Measurements from ENCODE around the gene TSSK6.

Gene TSSK6

DNA sequence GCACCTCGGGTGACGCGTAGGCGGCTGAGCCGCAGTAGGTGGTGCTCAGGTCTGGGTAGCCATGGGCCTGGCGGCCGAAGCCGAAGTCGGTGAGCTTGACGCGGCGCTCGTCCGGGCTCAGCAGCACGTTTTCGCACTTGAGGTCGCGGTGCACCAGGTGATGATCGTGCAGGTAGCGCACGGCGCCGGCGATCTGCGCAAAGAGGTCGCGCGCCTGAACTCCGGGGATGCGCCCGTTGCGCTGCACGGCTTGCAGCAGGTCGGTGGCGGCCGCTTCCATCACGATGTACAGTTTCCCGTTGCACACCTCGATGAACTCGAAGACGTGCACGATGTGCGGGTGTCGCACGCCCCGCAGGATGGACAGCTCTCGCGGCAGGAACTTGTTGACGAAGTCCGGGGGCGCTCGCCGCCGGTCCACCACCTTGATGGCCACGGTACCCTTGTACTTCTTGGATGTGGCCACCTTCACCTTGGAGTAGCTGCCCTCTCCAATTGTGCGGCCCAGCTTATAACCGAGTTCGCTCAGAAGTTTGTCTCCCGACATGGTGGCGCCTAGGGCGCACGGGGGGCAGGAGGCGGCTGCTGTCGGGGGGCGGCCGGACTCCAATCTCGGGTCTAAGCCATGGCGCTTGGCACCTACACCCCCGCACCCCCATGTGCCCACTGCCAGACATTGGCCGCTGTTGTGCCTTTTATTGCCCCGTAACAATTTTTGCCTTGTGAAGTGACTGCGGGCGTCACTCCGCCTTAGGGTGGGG lies at the start of gene TSSK6:
Gene TSSK6 (minus strand): TSS at position 668 of the 761 bp plus-strand sequence. CDS start 121 bp downstream, at position 547.
- no peak for DNase-seq

DNA sequence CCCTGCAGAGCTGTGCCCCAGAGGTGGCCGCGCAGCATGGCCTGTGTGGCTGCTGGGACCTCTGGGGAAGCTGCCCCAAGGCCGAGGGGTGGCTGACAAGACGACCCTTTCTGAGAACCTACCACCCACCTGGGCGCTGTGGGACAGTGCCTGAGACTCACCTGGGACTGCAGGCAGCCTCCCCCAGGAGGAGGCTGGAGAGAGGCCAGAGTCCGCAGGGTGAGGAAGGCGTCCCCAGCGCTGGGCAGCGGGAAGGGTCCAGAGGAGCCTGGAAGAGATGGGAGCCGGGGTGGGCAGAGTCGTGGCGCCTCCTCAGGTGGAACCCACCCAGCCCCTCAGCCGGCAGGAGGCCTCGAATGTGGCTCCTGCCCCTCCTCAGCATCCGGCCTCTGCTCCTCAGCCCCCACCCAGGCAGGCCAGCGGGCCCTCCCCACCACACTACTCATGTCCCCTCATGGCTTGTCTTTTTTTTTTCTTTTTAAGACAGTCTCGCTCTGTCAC lies 48.0 kb upstream of the TSSK6 start:
- no peak for DNase-seq

DNA sequence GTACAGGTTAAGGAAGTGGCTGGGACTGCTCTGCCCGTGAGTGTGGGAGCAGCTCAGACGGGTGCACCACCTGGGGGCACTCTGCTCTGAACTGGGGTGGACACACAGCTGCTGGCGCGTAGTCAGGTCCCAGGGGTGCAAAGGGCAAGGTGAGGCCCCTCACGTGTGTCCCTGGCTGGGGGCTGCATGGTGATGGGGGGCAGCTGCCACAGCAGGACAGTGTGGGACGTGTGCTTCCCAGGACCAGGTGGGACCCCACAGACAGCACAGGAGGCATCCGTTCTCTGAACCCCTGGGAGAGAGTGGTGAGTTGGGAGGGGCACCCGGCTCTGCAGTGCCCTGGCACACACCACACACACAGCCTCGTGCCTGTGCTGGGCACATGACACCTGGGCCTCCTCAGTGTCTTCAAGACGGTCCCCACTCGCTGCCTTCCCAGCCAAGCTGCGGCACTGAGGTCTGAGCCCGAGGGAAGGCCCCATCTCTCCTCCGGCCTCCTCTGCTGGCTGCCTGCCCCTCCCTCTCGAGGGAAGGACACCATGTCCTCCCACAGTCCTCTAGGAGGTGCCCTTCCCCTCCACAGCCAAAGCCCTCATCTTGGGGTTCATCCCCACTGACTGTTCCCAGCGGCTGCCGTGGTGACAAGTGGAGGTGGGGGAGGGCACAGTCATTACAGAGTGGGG lies 47.5 kb upstream of the TSSK6 start:
- DNase-seq, result no peak

DNA sequence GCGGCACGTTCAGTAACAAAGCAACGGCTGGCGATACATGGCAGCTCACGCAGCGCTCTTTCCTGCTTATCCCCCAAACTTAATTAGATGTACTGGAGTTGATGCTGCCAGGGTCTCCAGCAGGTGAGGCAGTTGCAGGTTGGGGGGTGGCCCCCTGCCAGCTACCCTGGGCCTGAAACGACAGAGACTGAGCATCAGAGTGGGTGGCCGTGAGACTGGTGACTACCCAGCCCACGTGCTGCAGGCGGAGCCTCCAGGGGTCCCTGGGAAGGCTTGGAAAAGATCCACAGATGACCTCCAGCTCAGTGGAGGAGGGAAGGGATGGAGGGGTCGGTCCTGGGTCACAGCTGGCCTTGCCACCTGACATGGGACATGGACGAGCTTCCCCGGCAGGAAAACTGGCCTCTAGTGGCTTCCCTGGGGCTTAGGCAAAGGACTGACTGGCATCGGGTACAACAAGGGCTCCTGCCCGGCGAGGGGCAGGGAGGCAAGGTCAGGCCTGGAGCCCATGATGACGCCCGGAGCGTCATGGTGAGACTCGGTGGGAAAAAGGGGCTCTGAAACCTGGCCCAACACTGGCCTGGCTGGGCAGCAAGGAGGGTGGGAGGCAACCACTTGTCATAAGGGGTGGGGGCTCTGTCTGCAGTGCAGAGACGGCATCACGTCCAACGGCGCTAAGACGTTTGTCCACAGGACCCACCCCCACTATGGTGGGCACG lies 46.8 kb upstream of the TSSK6 start:
- no peak for DNase-seq

DNA sequence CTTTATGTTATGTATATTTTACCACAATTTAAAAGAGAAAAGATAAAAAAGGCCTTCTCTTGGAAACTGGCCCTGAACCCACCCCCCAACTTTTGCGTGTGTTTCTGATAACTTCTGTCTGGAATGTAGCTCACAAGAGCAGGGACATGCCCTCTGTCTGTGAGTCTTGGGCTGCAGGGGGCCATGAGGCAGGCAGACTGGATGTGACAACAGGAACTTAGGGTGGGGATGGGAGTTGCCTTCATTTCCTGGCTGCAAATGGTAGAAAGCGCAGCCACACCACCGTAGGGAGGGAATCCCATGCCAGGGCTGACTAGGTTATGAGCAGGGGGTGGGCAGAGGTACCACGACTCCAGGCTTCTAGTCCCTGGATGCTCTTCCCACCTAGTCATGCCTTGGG lies 44.6 kb upstream of the TSSK6 start:
- no peak for DNase-seq

DNA sequence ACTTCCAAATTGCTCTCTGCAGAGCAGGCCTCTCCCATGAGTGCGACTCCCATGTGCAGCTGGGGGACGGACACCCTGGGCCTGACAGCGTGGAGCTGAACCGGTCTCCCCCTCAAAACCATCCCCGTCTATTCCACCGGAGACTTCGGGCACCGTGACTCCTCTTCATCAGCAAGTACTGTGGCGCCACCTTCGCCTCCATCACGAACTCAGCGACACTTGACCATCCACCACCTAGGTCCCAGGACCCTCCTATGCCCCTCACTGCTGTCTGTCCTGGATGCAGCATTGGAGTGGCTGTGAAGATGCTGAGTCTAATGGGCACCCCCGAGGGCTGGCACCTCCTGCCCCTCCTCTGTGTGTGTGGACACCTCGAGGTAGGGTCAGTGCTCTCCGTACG lies 43.3 kb upstream of the TSSK6 start:
- no peak for DNase-seq

DNA sequence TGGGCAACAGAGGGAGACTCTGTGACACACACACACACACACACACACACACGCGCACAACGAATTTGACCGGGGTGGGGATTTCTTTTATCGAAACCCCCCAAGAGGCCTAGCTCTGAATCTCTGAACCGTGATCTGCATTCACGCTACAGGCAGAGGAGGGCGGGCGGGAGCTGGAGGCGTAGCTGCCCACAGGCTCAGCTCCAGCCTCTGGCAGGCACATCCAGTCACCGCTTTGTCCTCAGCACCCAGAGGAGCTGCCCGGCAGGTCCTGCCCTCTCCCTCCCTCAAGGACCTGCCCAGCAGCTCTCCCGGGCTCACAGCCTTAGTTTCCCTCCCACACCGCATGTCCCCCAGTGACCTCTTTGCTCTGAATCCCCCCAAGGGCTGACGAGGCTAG lies 42.7 kb upstream of the TSSK6 start:
- no peak for DNase-seq

DNA sequence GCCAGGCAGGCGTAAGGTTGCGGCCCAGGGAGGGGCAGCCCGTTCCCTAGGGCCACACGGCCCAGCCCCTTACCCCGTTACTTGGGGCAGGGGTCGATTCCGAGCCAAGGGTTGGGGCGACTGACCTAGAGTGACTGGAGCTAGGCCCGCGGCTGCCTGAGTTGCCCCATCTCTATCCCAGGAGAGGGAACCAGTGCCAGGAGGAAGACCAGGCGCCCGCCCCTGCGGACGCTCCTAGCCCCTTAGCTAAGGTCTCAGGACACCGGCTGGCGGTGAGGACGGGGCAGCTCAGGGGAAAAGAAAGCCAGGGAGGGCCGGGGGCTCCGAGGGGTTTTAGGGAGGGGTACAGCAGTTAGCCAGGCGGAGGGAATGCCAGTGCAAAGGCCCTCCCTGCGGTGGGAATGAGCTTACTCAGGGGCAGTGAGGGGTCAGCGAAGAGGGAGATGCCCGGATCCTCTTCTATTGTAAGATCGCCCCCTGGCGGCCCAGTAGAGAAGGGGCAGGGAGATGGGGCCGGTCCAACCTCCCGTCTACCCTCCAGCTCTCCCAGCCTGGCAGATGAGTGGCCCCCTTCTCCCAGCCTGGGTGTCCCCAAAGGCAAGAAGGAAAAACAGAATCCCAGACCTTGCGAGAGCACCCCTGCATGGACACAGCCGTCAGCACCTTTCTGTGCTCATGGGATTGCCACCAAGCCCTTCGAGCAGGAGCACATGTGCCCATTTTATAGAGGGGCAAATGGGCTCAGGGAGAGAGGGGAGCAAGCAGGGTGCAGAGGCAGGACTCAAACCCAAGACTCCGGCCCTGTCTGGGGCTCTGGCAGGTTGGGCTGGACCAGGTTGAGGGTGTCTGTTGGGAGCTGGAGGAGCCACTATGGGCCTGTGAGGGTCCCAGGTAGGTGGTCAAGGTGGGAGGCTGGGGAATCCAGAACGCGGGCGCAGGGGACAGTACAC lies 39.0 kb upstream of the TSSK6 start:
- no peak for DNase-seq

DNA sequence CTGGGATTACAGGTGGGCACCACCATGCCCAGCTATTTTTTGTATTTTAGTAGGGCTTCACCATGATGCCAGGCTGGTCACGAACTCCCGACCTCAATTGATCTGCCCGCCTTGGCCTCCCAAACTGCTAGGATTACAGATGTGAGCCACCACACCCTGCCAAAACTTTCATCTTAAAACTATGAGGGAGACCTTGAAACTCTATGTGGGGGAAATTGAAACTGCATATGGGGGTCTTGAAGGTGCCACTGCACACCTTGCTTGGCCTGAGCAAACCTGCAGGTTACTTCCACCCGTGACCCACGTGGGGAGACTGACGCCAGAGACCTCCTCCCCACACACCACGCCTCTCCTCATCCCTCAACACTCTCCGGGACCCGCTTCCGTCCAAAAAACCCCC lies 38.3 kb upstream of the TSSK6 start:
- no peak for DNase-seq

DNA sequence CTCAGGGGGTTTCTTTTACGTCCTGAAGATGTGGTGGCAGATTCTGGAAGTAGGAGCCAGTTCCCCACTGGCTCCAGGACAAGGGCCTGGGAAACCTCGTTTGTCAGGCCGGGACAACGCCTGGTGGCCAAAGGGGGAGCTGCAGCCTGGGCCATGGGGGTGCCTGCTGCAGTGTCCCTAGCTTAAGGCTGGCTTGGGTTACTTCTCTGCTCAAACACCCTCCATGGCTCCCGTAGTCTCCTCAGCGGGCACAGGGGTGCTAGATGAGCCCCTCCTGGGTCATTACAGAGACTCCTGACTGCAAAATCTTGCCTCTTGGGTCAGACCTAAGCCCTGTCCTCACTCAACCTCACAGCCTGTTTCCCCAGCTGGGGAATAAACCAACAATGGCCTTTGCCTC lies 37.5 kb upstream of the TSSK6 start:
- no peak for DNase-seq

DNA sequence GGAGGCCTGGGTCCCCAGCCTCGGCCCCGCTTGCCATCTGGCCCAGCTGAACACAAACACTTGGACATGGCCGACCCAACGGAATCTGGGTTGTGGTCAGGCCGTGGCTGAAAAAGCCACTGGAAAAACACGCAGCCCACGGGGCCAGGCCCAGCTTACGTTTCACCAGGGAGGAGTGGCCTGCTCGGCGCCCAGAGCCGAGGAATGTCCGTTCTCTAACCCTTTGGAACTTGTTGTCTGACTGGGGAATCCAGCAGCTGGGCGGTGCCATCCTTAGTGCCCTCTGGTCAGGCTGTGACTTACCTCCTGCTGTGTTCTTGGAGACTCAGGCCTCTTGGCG lies 36.5 kb upstream of the TSSK6 start:
- no peak for DNase-seq

DNA sequence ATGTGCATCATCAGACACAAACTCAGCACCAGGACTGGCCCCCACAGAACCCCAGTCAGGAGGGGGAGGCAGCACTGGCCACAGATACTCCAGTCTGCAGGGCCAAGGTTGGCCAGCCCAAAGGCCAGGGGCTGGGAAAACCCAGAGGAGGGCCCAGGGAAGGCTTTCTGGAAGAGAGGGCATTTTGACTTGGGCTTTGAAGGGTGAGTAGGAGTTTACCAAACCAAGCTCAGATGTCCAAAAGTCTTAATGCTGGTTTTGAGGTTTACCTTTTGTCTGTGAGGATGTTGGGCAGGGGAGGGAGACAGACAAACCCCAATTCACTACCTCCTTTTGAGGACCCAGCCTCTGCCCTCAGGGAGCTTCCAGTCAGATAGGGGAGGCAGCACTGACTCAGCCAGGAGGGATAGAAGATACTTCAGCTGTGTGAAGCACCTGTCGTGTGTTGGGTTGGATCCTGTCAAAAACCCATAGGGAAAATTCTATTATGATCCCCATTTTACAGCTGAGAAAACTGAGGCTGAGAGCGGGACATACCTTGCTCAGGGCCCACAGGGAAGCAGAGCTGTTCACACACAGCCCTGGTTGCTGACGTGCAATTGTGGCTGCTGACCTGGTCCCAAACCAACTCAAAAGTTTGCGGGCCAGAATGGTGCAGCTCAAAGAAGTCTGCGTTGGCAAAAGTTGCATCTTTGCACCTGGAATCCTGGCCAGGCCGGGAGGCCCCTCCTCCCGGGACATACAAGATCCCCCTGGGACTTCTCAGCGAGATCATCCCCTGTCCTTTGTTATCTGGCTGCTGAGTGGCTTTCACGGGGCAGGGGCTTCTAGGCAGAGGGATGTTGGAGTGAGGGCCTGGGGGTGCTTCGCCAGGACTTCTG lies 35.9 kb upstream of the TSSK6 start:
- DNase-seq, result no peak

DNA sequence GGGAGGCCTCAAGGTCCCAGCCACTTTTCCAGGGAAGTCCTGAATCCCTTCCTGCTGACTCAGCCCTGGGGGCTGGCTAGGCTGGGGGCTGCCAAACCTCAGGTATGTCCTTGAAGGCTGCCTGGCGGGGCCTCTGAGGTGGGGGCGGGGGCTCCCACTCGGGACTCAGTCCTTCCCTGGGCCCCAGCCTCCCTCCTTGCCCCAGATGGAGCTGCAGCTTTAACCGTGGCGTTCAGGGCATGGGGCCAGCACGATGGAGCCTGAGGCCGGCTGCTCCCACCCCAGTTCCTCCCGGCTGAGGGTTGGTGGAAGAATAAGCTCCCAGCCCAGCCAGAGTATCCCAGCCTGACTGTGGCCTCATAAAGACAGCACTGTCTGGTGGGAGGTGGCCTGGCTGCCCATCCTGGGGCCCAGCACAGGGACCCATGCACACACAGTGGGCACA lies 35.2 kb upstream of the TSSK6 start:
- DNase-seq, result no peak

DNA sequence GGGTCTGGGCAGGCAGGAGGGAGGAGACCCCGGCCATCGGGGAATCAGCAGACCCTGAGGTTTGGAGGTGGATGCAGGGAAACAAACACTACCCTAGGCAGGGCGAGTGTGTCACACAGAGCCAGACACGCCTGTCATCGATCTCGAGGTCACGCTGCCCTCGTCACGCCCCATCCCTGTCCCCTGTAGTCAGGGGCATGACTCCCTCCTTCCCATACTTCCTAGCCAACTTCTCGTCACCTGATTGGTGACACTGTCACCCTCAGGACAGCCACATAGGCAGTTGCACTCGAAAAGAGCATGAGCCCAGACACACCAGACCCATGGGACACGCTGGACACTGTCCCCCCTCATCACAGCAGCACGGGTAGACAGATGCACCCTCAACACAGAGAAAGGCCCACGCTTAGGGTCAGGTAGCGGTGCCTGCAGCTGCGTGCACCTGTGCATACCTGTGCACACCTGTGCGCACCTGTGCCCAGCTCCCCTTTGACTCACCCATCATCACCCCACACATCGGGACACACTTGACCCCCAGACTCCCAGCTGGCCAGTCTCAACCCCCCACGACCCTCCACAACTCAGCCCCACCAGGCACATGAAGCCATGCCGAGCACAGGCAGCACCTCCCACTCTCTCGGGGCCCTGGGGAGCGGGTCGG lies 34.6 kb upstream of the TSSK6 start:
- DNase-seq, result no peak

DNA sequence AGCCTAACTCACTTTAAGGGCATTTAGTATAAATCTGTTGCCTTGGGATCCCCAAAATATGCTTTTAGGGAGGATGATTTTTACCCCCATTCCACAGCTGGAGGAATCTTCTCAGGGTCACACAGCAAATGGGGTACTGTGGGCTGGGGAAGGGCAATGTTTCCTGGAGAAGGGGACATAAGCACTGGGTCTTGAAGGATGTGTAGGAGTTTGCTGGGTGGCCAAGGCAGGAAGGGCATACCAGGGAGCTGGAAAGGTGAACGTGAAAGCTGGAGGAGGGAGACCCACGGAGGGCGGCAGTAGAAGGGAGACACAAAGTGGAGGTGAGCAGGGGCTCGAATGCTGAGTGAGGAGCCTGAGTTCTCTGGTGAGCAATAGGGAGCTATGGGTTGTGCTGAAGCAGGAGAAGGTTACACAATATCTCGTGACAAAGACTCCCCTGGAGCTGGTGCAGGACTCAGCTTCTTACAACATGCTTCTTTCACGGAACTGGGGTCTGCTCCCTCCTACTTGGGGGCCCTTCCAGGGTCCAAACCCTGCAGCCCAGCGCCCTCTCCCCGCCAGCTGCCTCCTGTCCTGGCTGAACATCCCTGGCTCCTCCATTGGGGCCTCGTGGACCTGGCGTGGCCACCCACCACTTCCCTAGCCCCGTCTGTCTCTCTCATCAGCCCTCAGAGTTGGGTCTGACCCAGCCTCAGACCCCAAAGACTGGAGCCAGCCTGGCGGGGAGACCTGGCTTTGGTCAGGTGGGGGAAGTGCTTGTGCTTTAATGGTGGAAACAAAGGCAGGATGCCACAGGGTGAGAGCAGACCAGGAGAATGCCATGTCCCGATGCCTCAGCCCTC lies 33.8 kb upstream of the TSSK6 start:
- DNase-seq, result no peak

DNA sequence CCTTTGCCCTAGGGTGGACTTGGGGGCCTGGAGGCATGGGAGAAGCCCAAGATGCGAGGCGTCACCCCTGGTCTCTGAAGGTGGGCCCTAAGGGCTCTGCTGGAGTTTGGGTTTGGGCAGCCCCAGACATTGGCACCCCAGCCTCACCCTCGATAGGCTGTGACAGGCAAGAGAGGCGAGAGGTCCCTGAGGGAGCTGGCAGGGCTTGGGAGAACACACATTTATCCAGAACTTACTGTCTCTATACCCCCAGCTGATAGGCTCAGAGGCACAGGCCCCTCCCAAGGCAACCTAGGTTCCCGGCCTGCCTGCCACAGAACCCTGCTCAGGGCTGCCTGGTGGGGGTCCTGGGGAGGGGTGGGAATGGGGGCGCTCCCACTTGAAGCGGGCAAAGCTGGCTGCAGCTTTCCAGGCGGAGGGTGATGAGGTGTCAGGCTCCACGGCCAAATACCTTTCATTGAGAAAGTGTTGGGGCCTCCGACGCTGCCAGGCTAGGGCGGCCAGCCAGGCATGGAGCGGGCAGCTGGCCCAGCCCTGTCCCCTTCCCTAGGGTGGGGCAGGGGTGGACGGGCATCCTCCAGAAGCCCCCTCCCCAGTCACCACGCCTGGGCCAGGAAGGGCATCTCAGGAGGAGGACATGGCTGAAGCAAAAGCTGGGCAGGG lies 32.5 kb upstream of the TSSK6 start:
- no peak for DNase-seq

DNA sequence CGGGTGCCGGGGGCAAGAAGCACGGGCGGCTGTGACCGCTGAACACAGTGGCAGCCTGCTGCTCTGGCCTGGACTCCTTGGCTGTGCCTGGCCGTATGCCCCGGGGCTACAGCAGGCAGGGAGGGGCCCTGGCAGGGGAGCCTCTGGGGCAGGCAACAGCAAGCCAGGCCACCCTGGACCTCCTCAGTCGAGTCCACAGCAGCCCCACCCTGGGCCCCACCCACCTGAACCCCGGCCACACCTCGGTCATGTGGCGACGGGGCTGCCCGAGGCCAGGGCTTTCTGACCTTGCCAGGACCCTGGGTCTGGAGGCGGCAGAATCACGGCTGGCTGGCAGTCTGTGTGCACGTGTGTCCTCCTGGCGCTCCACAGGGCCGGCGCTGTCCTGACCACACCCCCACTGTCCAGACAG lies 31.4 kb upstream of the TSSK6 start:
- DNase-seq, result no peak

DNA sequence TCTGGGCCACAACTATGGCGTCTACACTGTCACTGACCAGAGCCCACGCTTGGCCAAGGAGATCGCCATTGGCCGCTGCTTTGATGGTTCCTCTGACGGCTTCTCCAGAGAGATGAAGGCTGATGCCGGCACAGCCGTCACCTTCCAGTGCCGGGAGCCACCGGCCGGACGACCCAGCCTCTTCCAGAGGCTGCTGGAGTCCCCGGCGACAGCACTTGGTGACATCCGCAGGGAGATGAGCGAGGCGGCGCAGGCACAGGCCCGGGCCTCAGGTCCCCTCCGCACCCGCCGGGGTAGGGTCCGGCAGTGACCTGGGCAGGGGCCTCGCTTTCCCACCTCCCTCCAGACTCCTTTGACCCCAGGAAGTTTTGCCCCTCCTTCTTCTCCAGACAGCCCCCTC lies 30.4 kb upstream of the TSSK6 start:
- no peak for DNase-seq

DNA sequence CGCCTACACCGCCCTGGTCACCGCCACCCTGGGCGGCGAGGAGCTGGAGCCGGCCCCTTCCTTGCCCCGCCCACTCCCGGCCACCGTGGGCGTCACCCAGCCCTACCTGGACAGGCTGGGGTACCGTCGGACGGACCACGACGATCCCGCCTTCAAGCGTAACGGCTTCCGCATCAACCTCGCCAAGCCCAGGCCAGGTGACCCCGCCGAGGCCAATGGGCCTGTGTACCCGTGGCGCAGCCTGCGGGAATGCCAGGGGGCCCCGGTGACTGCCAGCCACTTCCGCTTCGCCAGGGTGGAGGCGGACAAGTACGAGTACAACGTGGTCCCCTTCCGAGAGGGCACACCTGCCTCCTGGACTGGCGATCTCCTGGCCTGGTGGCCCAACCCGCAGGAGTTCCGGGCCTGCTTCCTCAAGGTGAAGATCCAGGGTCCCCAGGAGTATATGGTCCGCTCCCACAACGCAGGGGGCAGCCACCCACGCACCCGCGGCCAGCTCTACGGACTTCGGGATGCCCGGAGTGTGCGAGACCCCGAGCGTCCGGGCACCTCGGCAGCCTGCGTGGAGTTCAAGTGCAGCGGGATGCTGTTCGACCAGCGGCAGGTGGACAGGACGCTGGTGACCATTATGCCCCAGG lies 29.7 kb upstream of the TSSK6 start:
- DNase-seq, result no peak

All from cortex of kidney (tissue), 1 donor.